SK-N-DZ (cell line): ENCODE measurements around the gene NET1.

Experiments
- DNase-seq: peaks from one replicate; pipeline ENCODE4 v3.0.0-alpha.2; 2015; ENCODE audit warnings: low spot score

The NET1 gene

DNA sequence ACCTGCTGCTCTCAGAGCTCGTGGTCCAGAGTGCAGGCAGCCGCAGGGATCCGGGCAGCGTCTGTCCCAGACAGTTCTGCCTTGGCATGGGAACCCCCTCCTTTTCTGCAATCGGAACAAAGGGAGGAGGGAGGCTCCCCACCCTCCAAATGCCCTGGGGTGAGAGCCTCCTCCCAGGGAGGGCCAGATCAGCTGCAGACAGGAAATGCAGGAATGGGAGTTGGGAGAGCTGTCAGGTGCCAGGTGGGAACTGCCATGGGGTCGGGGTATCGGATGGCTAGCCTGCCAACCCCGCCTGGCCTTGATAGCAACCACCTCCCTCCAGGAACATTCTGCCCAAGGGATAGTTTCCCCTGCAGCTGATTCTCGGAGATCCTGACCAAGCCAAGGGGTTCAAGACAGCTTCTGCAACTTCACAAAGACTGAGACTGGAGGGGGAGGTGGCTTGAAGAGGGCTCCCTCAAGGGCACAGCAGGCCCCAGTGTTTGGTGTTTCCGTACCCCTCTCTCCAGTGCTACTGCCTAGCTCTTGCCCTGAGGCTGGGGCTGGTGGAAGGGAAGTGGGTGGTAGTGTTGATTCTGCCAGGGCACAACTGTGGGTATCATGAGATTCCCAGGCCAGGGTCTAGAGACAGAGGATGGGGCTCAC, 87.3 kb downstream of the NET1 start, which contains the start of gene CALML5:
TSS of gene CALML5 (minus strand) at position 78 of the 648 bp plus-strand sequence. CDS start 132 bp downstream, outside the sequence.
- no peak for DNase-seq

DNA sequence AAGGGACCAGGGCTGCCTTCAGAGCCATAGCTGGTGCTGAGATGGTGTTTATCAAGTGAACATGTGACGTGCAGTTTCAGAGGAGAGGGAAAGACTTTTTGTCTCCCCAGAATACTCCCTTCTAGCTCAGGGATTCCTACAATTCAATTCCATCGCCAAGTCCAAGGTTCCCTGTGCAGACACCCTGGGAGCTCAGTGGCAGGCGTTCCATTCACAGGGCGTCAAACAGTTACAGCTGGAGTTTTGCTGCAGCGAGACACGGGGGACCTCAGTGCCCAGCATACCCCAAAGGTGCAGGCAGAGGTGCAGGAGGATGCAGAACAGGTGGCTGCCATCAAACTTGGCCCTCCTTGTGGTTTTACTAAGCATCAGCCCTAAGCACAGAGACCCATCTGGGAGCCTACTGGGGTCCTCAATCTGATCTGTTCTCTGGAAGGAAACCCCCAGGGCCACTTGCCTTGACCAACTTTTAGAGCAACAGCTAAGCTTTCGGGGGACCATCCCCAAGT, 87.9 kb downstream of the NET1 start:
- DNase-seq, result no peak

DNA sequence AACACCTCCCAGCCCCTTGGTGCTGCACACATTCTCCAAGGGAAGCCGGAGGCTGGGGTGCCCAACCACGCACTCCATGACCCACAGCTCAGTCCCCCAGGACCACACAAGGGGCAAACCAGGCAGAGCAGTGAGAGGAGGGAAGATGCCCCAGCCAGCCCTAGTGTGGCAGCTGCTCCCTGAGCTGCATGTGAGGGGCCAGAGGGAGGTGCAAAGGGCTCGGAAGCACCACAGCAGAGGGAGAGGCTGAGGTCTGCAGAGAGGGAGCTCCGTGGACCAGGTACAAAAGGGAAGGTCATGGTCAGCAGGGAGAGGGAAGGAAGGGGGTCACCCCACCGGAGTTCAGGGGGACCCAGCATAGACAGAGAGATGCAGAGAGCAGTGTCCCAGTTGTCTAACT, 88.6 kb downstream of the NET1 start:
- no peak for DNase-seq

DNA sequence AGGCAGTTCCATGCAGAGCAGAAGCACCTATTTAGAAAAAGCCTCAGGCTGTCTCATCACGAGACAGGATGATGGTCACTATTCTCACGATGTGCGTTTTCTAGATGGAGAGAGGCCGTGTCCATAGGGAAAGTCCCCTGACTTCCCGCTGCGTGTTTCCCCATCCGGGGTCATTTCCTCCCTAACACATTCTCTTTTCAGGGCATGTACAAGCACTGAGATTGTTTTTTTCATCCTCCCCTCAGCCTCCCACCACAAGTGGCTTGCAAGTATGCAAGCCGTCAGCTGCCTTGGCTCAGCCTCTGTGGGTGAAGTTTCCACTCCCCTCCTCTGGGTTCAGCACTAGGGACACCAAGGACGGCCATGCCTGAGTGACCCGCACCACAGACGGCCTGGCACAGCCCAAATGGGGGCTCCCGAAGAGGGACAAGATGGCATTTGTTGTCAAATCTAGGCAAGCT, 89.7 kb downstream of the NET1 start:
- DNase-seq, result no peak

DNA sequence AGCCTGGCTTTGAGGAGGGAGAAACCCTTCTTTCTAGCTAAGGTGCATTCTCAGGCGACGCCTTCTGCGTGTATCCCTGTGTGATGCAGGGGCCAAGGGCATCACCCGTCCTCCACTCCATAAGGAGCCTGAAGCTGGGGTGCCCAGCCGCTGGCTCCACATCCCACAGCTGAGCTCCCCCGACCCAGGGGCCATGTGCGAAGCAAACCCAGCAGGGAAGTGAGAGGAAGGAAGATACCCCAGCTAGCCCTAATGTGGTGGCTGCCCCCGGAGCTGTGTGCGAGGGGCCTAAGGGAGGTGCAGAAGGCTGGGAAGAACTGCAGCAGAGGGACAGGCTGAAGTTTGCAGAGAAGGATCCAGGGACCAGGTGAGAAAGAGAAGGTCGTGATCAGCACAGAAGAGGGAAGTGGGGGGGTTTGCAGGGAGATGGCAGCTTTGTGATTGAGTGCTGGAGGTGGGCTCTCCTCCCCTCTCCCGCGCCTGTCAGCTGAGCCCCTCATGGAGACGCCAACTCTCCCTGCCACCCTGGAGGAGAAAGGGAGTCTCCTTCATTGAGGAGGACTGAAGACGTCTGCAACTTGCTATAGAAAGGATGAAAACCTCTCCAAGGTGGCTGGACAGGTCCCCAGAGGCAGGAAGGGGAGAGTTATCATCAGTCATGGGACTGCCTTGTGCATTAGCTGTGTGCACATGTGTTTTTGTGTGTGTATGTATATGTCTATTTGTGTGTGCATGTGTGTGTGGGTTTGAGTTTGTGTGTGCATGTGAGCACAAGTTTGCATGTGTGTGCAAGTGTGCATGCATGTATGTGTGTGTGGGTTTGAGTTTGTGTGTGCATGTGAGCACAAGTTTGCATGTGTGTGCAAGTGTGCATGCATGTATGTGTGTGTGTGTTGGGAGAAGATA, 90.5 kb downstream of the NET1 start:
- no peak for DNase-seq

DNA sequence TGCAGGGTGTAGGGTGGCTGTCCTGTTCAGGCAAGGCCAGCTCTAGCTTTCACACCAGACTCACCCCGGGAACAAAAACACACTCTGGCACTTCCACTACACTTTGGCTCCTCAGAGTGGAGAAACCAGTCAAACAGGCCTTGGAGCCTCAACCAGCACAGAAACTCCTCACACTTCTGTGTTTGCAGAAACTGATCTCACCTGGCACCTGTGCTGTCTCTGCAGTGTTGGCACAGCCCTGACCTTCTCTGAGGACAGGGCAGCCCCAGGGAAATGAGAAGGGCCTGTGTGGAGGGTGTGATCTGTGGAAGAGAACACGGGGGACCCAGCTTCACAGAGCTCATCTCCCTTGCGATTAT, 91.1 kb downstream of the NET1 start:
- no peak for DNase-seq

DNA sequence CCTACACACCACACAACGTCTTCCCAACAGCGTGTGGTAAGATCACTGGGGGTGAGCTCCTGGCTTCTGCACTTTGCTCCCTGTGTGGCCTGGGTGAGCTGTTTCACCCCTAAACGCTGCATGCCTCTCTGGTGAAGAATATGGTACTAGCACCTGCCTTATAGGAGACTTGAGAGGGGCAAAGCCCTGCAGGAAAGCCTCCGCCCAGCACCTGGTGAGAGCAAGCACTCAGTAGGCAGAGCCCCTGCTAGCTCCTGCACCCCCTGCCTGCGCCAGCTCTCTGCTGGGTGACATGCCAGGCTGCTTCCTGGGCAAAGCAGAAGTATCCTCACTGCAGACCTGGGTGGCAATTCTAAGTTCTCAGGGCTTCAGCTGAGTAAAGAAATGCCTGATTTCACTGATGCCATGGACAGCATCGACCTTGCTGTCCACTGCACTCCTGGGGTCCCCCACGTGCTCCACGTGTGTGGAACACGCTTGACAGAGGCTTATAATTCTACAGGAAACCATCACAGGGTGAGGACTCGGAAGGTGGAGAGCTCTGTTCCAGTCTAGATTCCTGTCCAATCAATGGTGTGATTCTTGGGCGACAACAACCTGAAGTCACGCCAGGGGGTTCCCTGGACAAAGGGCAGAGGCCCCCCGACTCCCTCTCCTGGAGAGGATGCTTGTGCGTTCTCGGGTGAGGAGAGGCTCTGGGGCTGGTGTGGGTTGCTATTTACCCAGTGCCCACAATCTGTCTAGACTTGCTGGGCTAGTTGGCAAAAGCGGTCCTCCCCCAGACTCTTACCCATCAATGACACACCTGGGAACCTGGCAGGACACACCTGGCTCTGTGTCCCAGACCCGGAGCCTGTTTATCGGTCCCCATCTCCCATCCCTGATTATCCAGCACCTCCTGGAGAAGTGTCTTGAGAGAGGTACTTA, 92.1 kb downstream of the NET1 start:
- DNase-seq, result no peak

DNA sequence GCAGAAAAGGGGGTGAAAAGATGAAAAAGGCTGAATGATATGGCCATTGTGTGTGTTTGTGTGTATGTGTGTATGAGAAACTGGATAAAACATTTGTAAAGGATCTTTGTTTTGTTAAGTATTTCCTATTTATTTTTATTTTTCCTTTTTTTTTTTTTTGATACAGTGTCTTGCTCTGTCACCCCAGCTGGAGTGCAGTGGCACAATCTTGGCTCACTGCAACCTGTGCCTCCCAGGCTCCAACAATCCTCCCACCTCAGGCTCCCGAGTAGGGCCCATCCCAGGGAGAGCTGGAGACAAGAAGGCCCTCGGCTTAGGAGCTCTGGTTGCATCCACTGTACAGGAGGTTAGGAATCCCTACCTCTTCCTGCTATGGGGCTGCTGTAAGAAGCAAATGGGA, 93.9 kb downstream of the NET1 start:
- no peak for DNase-seq

DNA sequence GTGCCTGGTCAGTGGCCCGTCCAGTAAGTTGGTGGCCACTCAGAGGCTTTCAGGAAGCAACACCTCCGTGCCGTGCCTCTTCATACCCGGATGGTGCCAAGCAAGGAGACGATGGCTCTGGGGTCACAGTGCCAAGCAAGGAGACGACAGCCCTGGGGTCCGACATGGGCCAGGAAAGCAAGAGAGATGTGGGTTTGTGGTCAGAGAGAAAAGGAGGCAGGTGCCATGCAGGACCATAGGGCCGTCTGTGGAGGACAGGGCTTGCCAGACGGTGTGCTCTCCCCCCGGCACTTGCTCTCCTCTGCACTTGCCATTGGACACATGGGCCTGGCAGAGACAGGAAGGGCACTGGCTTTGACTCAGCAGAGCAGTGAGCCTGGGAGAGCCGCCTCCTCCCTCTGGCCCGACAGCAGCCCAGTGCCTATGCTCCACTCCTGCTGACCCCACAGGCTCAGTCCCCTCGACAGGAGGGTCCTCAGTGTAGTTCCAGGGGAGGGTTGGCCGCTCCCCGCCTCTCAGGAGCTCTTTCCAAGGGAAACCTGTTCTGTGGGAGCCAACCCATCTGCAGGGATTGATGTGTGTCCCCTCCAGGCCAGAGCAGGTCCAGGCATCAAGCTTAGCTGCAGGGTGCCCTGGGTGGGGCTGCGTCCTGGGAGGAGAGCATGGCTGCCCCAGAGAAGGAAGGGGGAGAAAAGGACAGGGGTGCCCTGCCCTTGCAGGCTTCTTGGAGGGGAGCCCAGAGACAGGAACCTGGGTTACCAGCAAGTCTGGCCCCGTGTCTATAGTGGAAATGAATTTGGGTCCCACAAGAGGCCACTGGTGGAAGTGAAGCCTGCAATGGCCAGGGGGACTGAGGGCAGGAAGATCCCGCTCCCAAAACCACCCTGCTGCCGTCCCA, 94.6 kb downstream of the NET1 start:
- no peak for DNase-seq

DNA sequence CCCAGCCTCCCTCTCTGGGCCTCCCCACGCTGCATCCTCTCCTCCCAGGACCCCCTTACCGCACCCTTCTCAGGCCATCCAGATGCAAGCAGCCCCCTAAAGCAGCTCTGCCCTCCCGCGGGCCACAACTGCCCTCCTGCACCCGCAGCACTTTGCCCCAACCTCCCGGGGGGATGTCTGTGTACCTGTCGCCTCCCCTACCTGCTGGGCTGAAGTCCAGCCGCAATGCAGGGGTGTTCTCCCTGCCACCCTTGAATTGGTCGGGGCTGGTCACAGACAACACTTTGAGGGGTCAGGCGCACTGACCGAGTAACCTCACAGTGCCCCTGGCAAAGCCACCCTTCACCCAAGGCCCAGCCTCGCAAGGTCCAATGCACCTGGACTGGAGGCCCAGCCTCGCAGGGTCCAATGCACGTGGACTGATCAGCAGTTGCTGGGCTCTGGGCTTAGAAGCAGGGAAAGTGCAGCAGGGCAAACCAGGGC, 95.3 kb downstream of the NET1 start:
- no peak for DNase-seq

DNA sequence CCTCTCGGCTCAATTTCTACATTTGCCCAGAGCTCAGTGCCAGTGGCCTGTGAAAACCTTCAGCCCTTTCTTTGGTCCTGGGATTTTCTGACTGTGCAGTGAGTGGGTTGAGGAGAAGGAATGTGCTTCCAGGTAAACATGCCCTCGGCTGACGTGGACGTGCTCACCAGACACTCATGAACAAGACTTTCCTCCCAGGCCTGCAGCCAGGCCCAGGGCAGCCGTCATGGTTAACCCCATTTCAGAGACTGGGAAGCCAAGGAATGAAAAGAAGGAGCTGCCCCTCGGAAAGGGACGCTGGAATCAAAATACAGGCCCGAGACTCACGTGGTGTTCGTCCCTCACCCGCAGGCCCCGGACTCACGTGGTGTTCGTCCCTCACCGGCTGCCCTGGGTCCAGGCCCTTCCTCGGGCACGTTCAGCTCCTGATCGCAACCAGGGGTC, 95.8 kb downstream of the NET1 start:
- DNase-seq, result no peak
